GM18508 (cell line): Measurements from ENCODE around the gene NDUFB8.

ENCODE experiments used
- ATAC-seq: cut with Tn5 transposase; IDR thresholded peaks from one replicate; pipeline ENCODE4 v1.9.1; 2021; ENCODE audit warnings: moderate number of reproducible peaks; ENCODE audit not compliant: insufficient read depth, unreplicated experiment

The NDUFB8 gene

GRCh38 chr10:100479037-100479436, 50.6 kb downstream of the NDUFB8 start:
- ATAC-seq = no peak

- ATAC-seq = no peak
These were observed 51.7 kb downstream of the NDUFB8 start for GRCh38 chr10:100477970-100478369.
